ENCODE data around the gene CNPY1. TPM values are rescaled to one million over a fixed set of nuclear protein-coding genes. Genes with fewer than 3 reads are reported as not detected.

The CNPY1 gene
- total and polyA plus RNA-seq, 9 donors, result 0.05 TPM; not detected in 8

- H3K4me3 ChIP-seq, result no peak overlapping the region
- H3K27ac ChIP-seq, result no peak overlapping the region
- no peaks in the 10 kb centered on the region for H3K9me3 ChIP-seq
- WGBS, 3 donors, result 75 to 86% (median 79%) methylated on average over 10 of the region's 10 CpGs
- TF ChIP-seq CTCF (IDR thresholded peaks at IDR 0.05) (no peak), EP300 (IDR thresholded peaks at IDR 0.05) (no peak), POLR2A (IDR thresholded peaks at IDR 0.05) (no peak)
- DNase-seq, result no peak
- H3K27me3 ChIP-seq, result no peaks in the 10 kb centered on the region
- intact Hi-C loops (cut with DNase I), result no loop called here
- H3K36me3 ChIP-seq, result no peaks in the 10 kb centered on the region
- H3K4me1 ChIP-seq (ENCODE audit: insufficient read depth), result no peaks in the 10 kb centered on the region
Measured at GRCh38 chr7:155574556-155575290, 28.4 kb upstream of the CNPY1 start.

GRCh38 chr7:155571581-155572345 is 25.4 kb upstream of the CNPY1 start:
- no peaks in the 10 kb centered on the region for H3K9me3 ChIP-seq
- TF ChIP-seq CTCF (IDR thresholded peaks at IDR 0.05) (no peak), POLR2A (IDR thresholded peaks at IDR 0.05) (no peak), EP300 (IDR thresholded peaks at IDR 0.05) (no peak)
- WGBS, 3 donors, result 43 to 47% (median 45%) methylated on average over 11 of the region's 11 CpGs
- H3K4me3 ChIP-seq, result no peak overlapping the region
- intact Hi-C loops (cut with DNase I), result no loop called here
- H3K27ac ChIP-seq, result no peak overlapping the region
- no peak for DNase-seq
- no peaks in the 10 kb centered on the region for H3K36me3 ChIP-seq
- H3K27me3 ChIP-seq, result no peaks in the 10 kb centered on the region
- no peaks in the 10 kb centered on the region for H3K4me1 ChIP-seq (ENCODE audit: insufficient read depth)

- intact Hi-C loops (cut with DNase I), result no loop called here
- Histone ChIP-seq H3K36me3 (no peaks in the 10 kb centered on the region), H3K27me3 (no peaks in the 10 kb centered on the region), H3K27ac (no peak overlapping the region), H3K4me3 (no peak overlapping the region), H3K4me1 (ENCODE audit: insufficient read depth) (no peaks in the 10 kb centered on the region), H3K9me3 (no peaks in the 10 kb centered on the region)
- no peak for DNase-seq
- TF ChIP-seq POLR2A (IDR thresholded peaks at IDR 0.05) (no peak), CTCF (IDR thresholded peaks at IDR 0.05) (no peak), EP300 (IDR thresholded peaks at IDR 0.05) (no peak)
- WGBS, 3 donors, result 86 to 87% (median 87%) methylated on average over 5 to 6 of the region's 6 CpGs
Measured at GRCh38 chr7:155570991-155571390, 24.6 kb upstream of the CNPY1 start.

- no peaks in the 10 kb centered on the region for H3K27me3 ChIP-seq
- no peaks in the 10 kb centered on the region for H3K36me3 ChIP-seq
- intact Hi-C loops (cut with DNase I), result no loop called here
- WGBS, 3 donors, result 72 to 79% (median 76%) methylated on average over 26 to 28 of the region's 28 CpGs
- no peaks in the 10 kb centered on the region for H3K4me1 ChIP-seq (ENCODE audit: insufficient read depth)
- H3K9me3 ChIP-seq, result no peaks in the 10 kb centered on the region
- no peak overlapping the region for H3K27ac ChIP-seq
- no peak for DNase-seq
- no peak overlapping the region for H3K4me3 ChIP-seq
- no peak for TF ChIP-seq EP300 (IDR thresholded peaks at IDR 0.05)
- no peak for TF ChIP-seq CTCF (IDR thresholded peaks at IDR 0.05)
- no peak for TF ChIP-seq POLR2A (IDR thresholded peaks at IDR 0.05)
Measured at GRCh38 chr7:155570171-155570958, 24.0 kb upstream of the CNPY1 start.
